Measurements from ENCODE around the gene PSME4. TPM values are rescaled to one million over a fixed set of nuclear protein-coding genes. Genes with fewer than 3 reads are reported as not detected.
A peak's percentile ranks its signal among the peaks of the same experiment; 100 is the strongest.
"Not testable (repeated sequence)": the region's sequence is repeated elsewhere in the genome, so short reads cannot be mapped to it uniquely, and the experiment has no call there.

The PSME4 gene
- total RNA-seq, 1 experiment from 2014 or later: 65.2 TPM

DNA sequence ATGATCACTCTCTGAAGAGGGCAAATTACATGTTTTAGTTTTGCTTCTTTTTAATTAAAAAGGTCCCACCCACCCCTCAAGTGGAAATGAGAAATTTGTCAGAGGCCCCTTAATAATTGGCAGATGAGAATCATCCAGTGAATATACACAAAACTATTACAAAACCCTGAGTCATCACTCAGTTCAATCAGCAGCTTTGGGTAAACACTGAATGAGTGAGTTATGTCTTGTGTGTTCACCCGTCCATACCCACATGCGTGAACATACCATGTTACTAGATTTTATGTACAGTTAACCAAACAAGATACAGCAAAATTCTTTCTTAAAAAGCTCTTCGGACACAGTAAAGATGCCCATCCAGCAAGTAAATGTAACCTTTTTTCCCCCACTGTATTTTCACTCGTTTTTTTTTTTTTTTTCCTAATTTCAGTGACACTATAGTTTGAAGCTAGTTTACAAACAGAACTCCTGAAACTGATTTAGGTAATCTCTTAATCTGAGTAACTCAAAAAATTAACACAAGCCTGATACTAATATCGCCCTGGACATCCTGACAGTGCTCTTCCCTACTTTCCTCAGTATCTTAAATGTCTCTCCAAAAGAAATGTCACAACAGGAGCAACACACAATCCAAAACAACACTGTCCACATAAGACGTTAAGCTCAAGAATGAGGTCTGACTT is 1.4 kb downstream of the PSME4 start:
- Mint-ChIP-seq H3K4me1 (ENCODE audit: insufficient read depth, unreplicated experiment) (peaks cover 35% of the 10 kb centered on the region), H3K36me3 (ENCODE audit: insufficient read depth, unreplicated experiment) (peaks cover 21% of the 10 kb centered on the region)
- intact Hi-C loops (cut with micrococcal nuclease): loop anchor here (10.0 kb wide), 1 partner anchor 95 kb away; no protein-coding TSS in a partner anchor

GRCh38 chr2:53964987-53965687 is 5.7 kb downstream of the PSME4 start:
- Mint-ChIP-seq H3K27ac (ENCODE audit: low read depth, unreplicated experiment) (peak overlapping the region; percentile 49), H3K4me3 (ENCODE audit: unreplicated experiment) (no peak overlapping the region), H3K27me3 (ENCODE audit: insufficient read depth, unreplicated experiment) (no peaks in the 10 kb centered on the region), H3K4me1 (ENCODE audit: insufficient read depth, unreplicated experiment) (peaks cover 42% of the 10 kb centered on the region), H3K36me3 (ENCODE audit: insufficient read depth, unreplicated experiment) (peaks cover 27% of the 10 kb centered on the region), H3K9me3 (ENCODE audit: unreplicated experiment) (no peaks in the 10 kb centered on the region)
- DNase-seq (ENCODE audit: unreplicated experiment): no peak
- ChIA-PET POLR2A (no interaction called here), CTCF (no interaction called here)
- no TSS peak for BruUV-seq (replicated peaks)
- TF ChIP-seq CTCF (IDR thresholded peaks at IDR 0.05; ENCODE audit: unreplicated experiment): no peak
- intact Hi-C loops (cut with micrococcal nuclease): loop anchor here (10.0 kb wide), 1 partner anchor 100 kb away; no protein-coding TSS in a partner anchor

More for the DNA sequence above, 1.4 kb downstream of the PSME4 start:
- DNase-seq (ENCODE audit: unreplicated experiment): peak; percentile 90
- TSS peak; percentile 48 for BruUV-seq (replicated peaks)
- Mint-ChIP-seq H3K9me3 (ENCODE audit: unreplicated experiment) (no peaks in the 10 kb centered on the region), H3K27ac (ENCODE audit: low read depth, unreplicated experiment) (peak overlapping the region; percentile 94), H3K4me3 (ENCODE audit: unreplicated experiment) (peak overlapping the region; percentile 87), H3K27me3 (ENCODE audit: insufficient read depth, unreplicated experiment) (no peaks in the 10 kb centered on the region)
- ChIA-PET POLR2A (interaction anchor here (0.6 to 5.9 kb wide), 43 partner anchors 8 to 1082 kb away, joined by 3 to 52 read pairs (median 5); partner anchors contain the start of genes ACYP2, CHAC2 and RTN4), CTCF (interaction anchor here (0.6 to 1.2 kb wide), 6 partner anchors 57 to 146 kb away, joined by 3 to 7 read pairs (median 5); partner anchors contain the start of gene ACYP2)
- TF ChIP-seq CTCF (IDR thresholded peaks at IDR 0.05; ENCODE audit: unreplicated experiment): no peak

- Mint-ChIP-seq H3K4me1 (ENCODE audit: insufficient read depth, unreplicated experiment) (peaks cover 42% of the 10 kb centered on the region), H3K36me3 (ENCODE audit: insufficient read depth, unreplicated experiment) (peaks cover 23% of the 10 kb centered on the region), H3K4me3 (ENCODE audit: unreplicated experiment) (peak overlapping the region; percentile 9), H3K9me3 (ENCODE audit: unreplicated experiment) (no peaks in the 10 kb centered on the region), H3K27me3 (ENCODE audit: insufficient read depth, unreplicated experiment) (no peaks in the 10 kb centered on the region), H3K27ac (ENCODE audit: low read depth, unreplicated experiment) (peak overlapping the region; percentile 49)
- peak; percentile 22 for DNase-seq (ENCODE audit: unreplicated experiment)
- ChIA-PET POLR2A (no interaction called here), CTCF (no interaction called here)
- TF ChIP-seq CTCF (IDR thresholded peaks at IDR 0.05; ENCODE audit: unreplicated experiment): no peak
- intact Hi-C loops (cut with micrococcal nuclease): loop anchor here (10.0 kb wide), 1 partner anchor 100 kb away; no protein-coding TSS in a partner anchor
- no TSS peak for BruUV-seq (replicated peaks)
Observed at GRCh38 chr2:53964257-53964952, 6.4 kb downstream of the PSME4 start.

DNA sequence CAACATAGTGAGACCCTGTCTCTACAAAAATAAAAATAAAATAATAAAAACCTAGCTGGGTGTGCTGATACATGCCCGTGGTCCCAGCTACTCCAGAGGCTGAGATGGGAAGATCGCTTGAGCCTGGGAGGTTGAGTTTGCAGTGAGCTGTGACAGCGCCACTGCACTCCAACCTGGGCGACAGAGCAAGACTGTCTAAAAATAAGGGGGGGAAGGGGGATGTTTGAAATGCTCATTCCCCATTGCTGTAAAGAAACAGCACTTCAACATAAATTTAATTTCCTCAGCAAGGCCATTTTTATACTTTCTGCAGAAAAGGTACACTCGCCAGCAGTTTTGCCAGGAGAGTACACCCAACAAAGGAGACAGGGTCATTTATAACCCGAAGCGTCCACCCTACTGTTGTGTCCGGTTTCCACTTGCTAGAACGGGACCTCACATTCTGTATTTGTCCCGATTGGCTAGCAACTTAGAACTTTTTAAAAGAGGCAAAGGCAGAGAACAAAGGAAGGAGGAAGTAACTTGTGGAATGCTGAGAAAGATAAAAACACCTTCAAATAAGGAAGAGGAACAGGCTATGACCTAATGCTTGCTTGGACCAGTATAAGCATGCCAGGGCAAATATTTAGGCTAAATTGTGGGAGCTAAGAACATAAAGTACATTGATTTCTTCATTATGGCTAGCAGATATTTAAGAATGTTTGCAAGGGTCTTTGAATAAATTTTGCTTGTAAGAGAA is 9.1 kb downstream of the PSME4 start:
- H3K9me3 Mint-ChIP-seq (ENCODE audit: unreplicated experiment); H3K27me3 Mint-ChIP-seq (ENCODE audit: insufficient read depth, unreplicated experiment); DNase-seq (ENCODE audit: unreplicated experiment); BruUV-seq (replicated peaks); CTCF ChIA-PET: not testable (repeated sequence)
- POLR2A ChIA-PET: interaction anchor here (0.7 to 4.9 kb wide), 2 partner anchors 8 to 155 kb away, joined by 3 to 42 read pairs; partner anchors contain the start of gene PSME4
- Mint-ChIP-seq H3K4me3 (ENCODE audit: unreplicated experiment) (peak overlapping the region; percentile 62), H3K36me3 (ENCODE audit: insufficient read depth, unreplicated experiment) (peaks cover 18% of the 10 kb centered on the region), H3K4me1 (ENCODE audit: insufficient read depth, unreplicated experiment) (peaks cover 30% of the 10 kb centered on the region), H3K27ac (ENCODE audit: low read depth, unreplicated experiment) (peak overlapping the region; percentile 85)
- intact Hi-C loops (cut with micrococcal nuclease): loop anchor here (10.0 kb wide), 1 partner anchor 103 kb away; no protein-coding TSS in a partner anchor
